HG03095 (cell line): ENCODE measurements around the gene ZDHHC1.

Experiments
- ATAC-seq: cut with Tn5 transposase; IDR thresholded peaks from one replicate; pipeline ENCODE4 v1.9.1; 2021; ENCODE audit warnings: moderate library complexity; ENCODE audit not compliant: unreplicated experiment

Gene ZDHHC1

GRCh38 chr16:67415872-67416793 lies at the start of gene ZDHHC1:
ZDHHC1 (minus strand) TSS chr16:67416477; CDS start chr16:67407775, 8,702 bp downstream.
- ATAC-seq, result peak; percentile 74

DNA sequence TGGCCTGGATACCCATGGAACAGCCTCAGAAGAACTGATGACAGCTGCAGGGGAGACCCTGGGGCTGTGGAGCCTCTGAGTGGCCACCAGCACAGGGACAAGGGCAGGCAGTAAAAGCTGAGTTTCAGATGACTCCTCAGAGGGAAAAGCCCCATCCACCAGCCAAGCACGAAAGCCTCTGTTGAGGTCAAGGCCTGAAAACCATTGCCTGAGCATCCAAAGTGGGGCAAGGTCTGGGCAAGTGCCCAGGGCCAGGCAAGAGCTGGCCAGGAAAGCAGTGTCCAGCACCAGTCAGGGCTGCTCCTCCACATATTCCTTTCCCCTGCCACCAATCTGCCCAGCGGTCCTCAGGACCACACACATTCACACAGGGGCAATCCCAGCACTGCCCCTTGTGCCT lies 48.3 kb upstream of the ZDHHC1 start:
- no peak for ATAC-seq

DNA sequence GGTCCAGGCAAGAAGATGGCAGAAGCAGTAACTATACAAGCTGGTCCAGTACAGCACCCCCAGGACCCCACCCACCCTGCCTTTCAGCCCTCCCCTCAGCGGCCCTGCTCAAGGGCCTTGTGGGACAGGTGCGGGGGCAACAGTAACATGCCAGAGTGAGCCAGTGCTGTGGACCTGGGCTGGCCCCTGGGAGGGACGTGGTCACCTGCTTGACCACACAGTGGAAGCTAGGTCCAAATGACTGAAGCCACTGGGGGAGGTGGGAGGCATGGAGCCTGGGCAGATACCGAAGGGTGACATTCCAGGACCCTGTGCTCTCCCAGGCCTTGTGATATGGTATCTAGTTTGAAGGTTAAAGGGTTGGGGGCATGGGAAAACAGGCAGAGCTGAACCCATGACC lies 47.4 kb upstream of the ZDHHC1 start:
- no peak for ATAC-seq

- ATAC-seq, result no peak
These were observed 46.8 kb upstream of the ZDHHC1 start for GRCh38 chr16:67463059-67463458.

DNA sequence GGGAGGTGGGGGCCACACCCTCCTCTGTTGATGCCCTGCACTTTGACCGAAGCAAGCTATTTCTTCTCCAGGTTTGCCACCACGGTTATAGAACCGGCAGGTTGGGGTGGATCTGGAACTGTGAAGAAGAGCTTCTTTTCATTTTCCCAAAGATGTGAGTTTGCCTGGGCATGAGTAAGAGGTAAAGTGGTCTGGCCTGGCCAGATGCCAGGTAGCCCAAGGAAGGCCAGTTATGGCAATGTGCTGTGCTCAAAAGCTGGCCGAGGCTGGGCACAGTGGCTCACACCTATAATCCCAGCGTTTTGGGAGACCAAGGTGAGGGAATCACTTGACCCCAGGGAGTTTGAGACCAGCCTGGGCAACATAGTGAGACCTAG lies 46.0 kb upstream of the ZDHHC1 start:
- ATAC-seq, result no peak

DNA sequence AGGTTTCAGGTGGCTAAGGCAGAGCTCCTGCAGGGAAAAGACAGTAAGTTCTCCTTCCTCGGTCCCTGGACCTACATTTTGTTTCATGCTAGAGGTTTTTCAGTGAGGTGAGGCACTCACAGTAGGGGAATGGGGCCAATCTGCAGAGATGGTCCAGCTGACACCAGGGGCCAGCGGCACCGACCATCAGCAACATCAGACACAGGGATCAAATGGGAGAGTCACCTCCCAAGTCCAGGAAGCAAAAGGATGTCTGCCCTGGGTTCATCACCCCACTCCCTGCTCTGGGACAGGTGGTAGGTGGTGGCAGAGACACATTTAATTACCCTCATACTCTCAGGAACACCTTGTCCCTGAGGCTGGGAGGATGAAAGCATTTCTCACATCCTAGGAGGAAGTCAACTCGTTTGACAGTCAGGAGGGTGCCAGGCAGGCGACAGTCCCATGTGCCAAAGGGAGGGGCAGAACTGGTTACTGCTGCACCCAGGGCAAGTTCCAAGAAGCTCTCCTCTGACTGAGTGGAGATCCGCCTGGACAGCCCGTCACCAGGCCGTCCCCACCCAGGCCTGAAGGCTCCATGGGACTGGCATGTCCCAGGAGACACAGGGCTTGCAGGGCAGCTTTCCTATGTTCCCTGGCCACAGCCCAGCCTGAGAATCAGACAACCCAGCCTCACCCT lies 45.5 kb upstream of the ZDHHC1 start:
- ATAC-seq, result no peak

DNA sequence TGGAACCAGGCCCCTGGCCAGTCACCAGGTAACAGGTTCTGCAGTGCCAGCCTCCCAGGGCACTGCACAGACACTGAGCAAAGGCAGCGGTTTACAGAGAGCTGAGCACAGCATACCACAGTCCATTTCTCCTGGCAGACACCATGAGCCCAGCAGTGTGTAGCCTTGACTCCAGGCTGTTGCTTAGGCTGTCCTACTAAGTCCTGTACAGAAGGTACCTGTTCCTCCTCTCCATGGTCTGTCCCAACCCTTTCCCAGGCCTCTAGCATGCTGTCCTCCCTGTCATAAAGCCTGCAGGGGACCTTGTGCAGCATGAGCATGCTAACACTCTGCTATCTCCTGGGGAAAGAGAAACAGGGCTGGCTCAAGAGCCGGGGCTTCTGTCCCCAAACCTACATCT lies 44.7 kb upstream of the ZDHHC1 start:
- no peak for ATAC-seq

GRCh38 chr16:67460168-67460567 lies 43.9 kb upstream of the ZDHHC1 start:
- no peak for ATAC-seq

- no peak for ATAC-seq
These were observed 43.5 kb upstream of the ZDHHC1 start for GRCh38 chr16:67459861-67460150.

- ATAC-seq, result no peak
These were observed 43.0 kb upstream of the ZDHHC1 start for GRCh38 chr16:67459066-67459860.

GRCh38 chr16:67458121-67458641 lies 41.9 kb upstream of the ZDHHC1 start:
- no peak for ATAC-seq

DNA sequence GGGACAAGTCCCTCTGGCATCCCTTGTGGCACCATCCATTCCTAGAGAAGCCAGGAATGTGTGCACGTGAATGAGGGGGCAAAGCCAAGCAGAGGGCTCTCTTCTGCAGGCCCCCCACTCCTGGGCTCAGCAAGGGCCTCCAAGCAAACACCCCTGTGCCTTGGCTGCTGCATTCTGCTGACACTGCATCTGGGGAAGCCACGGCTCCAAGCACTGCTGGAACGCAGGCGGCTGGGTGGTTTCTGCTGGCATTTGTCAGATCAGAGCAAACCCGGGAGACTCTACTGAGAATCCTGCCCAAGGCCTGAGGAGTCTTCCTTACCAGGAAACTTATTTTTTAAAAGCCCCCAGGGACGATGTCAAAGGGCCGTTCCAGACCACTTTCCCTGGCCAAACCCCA lies 41.3 kb upstream of the ZDHHC1 start:
- ATAC-seq, result no peak

GRCh38 chr16:67456391-67457081 lies 40.3 kb upstream of the ZDHHC1 start:
- no peak for ATAC-seq

- no peak for ATAC-seq
These were observed 38.6 kb upstream of the ZDHHC1 start for GRCh38 chr16:67454852-67455251.

- no peak for ATAC-seq
These were observed 37.8 kb upstream of the ZDHHC1 start for GRCh38 chr16:67454104-67454503.

DNA sequence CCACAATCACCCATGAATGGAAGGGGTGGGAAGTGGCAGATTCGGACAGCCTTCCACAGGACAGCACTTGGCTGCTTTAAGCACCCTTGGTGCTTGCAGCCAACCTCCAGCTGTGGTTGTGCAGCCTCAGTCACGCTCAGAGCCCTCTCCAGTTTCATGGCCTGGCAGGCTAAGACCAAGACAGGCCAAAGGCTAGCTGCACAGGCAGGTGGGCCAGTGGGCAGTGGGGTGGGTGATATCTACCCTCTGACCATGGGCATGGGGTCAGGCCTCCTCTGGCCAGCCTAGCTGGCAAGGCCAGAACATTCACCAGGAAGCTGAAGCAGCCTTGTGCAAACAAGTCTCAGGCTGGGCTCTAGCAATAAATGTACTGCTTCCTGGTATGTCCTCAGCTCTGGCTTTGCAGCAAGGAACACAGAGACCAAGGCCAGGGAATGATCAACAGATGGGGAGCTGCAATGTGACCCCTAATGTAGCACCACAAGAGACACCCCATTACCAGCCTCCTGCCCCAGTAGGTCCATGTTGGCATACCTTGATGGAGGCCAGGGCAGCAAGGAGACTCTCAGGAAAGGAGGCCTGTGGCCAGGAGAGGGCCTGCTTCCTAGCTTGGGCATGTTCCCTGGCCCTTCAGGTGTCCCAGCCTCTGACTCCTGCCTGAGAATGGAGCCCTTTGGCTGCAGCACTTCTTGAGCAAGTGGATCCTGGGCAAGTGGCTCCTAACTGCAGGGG lies 35.6 kb upstream of the ZDHHC1 start:
- ATAC-seq, result no peak

DNA sequence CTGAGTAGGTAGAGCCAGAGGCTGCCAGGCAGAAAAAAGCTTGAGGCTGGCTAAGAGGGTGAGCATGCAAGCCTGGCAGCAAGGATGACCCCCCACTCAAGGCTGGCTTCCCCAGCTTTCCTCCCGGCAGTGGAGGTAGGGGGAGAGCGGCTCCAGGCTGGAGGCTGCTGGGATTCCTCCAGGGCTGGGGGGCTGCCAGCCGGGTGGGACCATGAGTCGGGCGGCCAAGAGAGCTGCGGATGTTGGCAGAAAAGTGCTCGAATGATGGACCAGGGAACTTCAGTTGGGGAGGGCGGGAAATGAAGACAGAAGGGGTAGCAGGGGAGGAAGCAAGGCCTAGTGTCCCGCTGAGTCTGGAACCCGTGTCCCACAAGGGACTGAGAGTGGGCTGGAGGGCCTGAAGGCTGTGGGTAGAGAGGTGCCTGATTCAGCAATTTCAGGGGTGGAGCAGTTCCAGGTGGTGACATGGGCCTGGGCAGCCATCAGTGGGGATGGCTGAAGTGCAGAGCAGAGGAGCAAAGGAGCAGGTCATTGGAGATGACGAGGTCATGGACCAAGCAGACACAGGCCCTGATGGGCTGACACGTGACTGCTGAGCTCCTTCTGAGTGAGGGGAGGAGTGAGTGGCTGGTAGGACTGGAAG lies 34.9 kb upstream of the ZDHHC1 start:
- no peak for ATAC-seq

DNA sequence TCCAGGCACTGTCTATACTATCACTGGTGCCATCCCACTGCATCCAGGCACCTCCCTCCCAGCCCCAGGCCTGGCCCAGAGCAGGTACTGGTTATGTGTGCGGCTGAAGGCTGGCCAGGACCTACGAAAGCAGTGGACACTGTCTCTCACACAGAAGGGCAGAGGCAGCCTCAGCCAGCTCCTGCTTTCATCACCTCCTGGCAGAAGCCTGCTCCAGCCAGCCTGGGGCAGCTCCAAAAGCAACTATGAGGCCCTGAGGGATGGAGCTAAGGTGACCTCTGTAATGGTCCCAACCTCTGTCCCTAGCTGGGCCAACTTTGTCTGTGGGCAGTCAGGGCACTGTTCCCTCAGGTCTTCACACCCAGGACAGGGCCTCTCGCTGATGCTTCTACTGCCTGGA lies 33.5 kb upstream of the ZDHHC1 start:
- ATAC-seq, result no peak

GRCh38 chr16:67449336-67449735 lies 33.1 kb upstream of the ZDHHC1 start:
- ATAC-seq, result no peak

DNA sequence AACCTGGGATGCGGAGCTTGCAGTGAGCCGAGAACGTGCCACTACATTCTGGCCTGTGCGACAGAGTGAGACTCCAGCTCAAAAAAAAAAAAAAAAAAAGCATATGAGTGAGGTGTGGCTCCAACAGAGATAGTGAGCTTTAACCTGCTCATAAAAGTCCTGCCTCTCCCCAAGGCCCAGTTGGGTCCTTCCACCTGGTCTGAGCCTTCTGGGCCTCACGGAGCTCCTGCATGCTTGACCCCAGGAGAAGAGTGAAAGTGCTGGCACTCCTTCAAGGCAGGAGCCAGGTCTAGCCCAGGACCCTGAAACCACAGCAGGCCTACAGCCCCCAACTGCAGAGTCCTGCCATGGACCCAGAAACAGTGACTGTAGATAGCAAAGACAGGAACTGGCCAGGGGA lies 32.3 kb upstream of the ZDHHC1 start:
- no peak for ATAC-seq
